ENCODE measurements around the gene DDIT3.
A peak's percentile ranks its signal among the peaks of the same experiment; 100 is the strongest.
"Not testable (repeated sequence)": the region's sequence is repeated elsewhere in the genome, so short reads cannot be mapped to it uniquely, and the experiment has no call there.

DDIT3 gene

DNA sequence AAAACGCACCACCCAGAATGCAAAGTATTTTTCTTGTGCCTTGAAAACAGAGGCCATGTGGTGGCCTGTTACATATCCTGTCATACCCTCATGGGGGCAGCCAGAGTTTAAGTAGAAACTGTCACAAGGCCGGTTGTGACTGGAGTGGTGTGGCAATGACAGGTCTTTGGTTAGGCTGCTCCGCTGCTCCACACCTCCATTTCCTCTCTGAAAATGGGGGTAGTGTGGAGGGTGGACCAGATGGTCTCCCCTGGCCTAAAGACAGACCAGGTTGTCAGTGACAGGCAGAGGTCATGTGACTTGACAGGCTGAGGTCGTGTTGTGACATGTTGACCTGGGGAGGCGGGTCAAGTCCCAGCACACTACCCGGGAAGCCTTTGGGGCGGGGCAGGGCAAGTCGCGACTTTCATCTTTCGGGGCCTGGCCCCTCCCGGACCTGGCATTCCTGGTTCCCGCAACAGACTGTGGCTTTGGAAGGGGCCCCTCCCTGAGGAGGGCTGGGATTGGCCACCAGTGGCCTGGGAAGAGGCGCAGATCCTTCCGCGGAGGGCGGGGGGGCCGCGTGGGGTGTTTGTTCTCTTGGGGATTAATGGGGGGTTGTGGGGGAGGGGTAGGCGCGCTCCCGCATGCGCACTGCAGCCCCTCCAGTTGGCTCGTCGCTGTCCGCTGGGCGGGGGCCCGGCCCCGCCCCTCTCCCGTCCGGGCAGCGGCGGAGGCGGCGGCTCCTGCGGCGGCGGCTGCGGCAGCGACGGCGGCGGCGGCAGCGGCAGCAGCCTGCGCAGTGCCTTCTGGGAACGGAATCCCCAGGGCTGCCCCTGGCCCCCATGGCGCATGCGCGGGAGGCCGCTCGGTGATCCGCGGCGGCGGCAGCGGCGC is 1.9 kb upstream of the DDIT3 start, which contains the start of gene MBD6:
Gene MBD6, plus strand, starts transcription at position 814 of the 876 bp plus-strand sequence. CDS start 1,480 bp downstream, outside the sequence.
- Mint-ChIP-seq H3K9me3 (no peaks in the 10 kb centered on the region), H3K36me3 (ENCODE audit: low read depth) (peaks cover 27% of the 10 kb centered on the region), H3K27me3 (ENCODE audit: low read depth, poor library complexity) (peaks cover 3% of the 10 kb centered on the region), H3K4me3 (peak within 1 kb of the TSS; percentile 97), H3K4me1 (peaks cover 72% of the 10 kb centered on the region), H3K27ac (peak within 1 kb of the TSS; percentile 99)
- no peak for TF ChIP-seq CTCF (IDR thresholded peaks at IDR 0.05)
- DNase-seq = peak; percentile 95

GRCh38 chr12:57521525-57522010 is 1.3 kb upstream of the DDIT3 start:
- H3K4me1 Mint-ChIP-seq = peaks cover 74% of the 10 kb centered on the region

DNA sequence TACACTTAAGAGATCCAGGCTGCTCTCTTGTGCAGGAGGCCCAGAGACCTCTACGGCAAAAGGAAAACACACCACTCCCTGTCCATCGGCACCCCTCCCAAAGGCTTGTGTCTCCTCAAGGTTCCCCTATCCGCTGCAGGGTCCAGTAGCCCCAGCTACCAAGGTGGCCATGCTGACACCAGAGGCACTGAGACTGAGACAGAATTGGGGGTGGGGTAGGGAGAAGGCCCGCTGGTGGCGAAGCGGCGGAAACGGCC is 590 bp downstream of the DDIT3 start:
- Mint-ChIP-seq H3K9me3 (no peaks in the 10 kb centered on the region), H3K4me1 (peaks cover 60% of the 10 kb centered on the region), H3K4me3 (peak overlapping the region; percentile 97), H3K27ac (peak overlapping the region; percentile 100), H3K36me3 (ENCODE audit: low read depth) (peaks cover 51% of the 10 kb centered on the region), H3K27me3 (ENCODE audit: low read depth, poor library complexity) (peaks cover 3% of the 10 kb centered on the region)
- no peak for DNase-seq
- TF ChIP-seq CTCF (IDR thresholded peaks at IDR 0.05) = no peak

More at GRCh38 chr12:57521525-57522010, 1.3 kb upstream of the DDIT3 start:
- no peak for TF ChIP-seq CTCF (IDR thresholded peaks at IDR 0.05)
- H3K27ac Mint-ChIP-seq = peak overlapping the region; percentile 99
- peak overlapping the region; percentile 97 for H3K4me3 Mint-ChIP-seq
- peaks cover 33% of the 10 kb centered on the region for H3K36me3 Mint-ChIP-seq (ENCODE audit: low read depth)
- peaks cover 3% of the 10 kb centered on the region for H3K27me3 Mint-ChIP-seq (ENCODE audit: low read depth, poor library complexity)
- DNase-seq = peak; percentile 57
- H3K9me3 Mint-ChIP-seq = no peaks in the 10 kb centered on the region

GRCh38 chr12:57518920-57519795 is 1.2 kb downstream of the DDIT3 start:
- Mint-ChIP-seq H3K4me3 (peak overlapping the region; percentile 97), H3K27me3 (ENCODE audit: low read depth, poor library complexity) (peaks cover 3% of the 10 kb centered on the region), H3K36me3 (ENCODE audit: low read depth) (peaks cover 52% of the 10 kb centered on the region), H3K9me3 (no peaks in the 10 kb centered on the region), H3K4me1 (peaks cover 55% of the 10 kb centered on the region), H3K27ac (peak overlapping the region; percentile 100)
- DNase-seq = peak; percentile 28
- no peak for TF ChIP-seq CTCF (IDR thresholded peaks at IDR 0.05)

DNA sequence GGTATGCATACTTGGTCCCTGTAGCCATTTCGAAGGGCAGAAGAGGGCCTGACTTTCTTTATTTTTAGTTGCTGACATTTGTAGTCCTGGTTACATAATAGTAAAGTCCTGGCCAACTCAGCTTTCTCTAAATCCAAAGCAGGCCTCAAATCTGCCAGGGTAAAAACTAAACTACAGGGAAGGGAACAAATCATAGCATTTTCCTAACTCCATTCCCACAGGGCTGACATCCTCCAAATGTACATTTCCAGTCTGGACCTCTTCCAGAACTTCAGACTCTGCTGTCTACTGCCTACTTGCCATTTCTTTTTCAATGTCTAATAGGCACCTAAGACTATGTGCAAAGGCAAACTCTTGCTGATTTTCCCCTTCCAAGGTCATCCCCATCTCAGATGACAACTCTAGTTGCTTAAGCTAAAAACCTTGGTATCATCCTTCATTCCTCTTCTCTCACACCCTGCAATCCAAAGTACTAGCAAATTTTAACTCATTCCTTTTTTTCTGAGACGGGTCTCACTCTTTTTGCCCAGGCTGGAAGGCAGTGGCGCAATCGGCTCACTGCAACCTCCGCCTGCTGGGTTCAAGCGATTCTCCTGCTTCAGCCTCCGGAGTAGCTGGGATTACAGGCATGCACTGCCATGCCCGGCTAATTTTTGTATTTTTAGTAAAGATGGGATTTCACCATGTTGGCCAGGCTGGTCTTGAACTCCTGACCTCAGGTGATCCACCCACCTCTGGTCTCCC is 2.0 kb downstream of the DDIT3 start:
- no peak for DNase-seq
- no peak for TF ChIP-seq CTCF (IDR thresholded peaks at IDR 0.05)
- H3K27me3 Mint-ChIP-seq (ENCODE audit: low read depth, poor library complexity) = peaks cover 3% of the 10 kb centered on the region
- peaks cover 56% of the 10 kb centered on the region for H3K36me3 Mint-ChIP-seq (ENCODE audit: low read depth)
- peak overlapping the region; percentile 100 for H3K27ac Mint-ChIP-seq
- peak overlapping the region; percentile 97 for H3K4me3 Mint-ChIP-seq
- H3K4me1 Mint-ChIP-seq = peaks cover 46% of the 10 kb centered on the region
- H3K9me3 Mint-ChIP-seq = no peaks in the 10 kb centered on the region

DNA sequence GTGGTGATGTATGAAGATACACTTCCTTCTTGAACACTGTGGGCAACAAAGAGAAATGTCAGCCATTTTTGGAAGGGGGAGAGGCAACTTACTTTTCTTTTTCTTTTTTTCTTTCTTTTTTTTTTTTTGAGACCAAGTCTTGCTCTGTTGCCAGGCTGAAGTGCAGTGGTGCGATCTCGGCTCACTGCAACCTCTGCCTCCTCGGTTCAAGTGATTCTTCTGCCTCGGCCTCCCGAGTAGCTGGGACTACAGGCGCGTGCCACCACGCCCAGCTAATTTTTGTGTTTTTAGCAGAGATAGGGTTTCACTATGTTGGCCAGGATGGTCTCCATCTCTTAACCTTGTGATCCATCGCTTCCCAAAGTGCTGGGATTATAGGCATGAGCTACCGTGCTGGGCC is 2.6 kb downstream of the DDIT3 start:
- H3K4me3 Mint-ChIP-seq = peak overlapping the region; percentile 60

More for the DNA sequence above, 2.6 kb downstream of the DDIT3 start:
- not testable (repeated sequence) for H3K9me3 Mint-ChIP-seq; DNase-seq; H3K27me3 Mint-ChIP-seq (ENCODE audit: low read depth, poor library complexity); H3K27ac Mint-ChIP-seq
- H3K4me1 Mint-ChIP-seq = peaks cover 42% of the 10 kb centered on the region
- peaks cover 63% of the 10 kb centered on the region for H3K36me3 Mint-ChIP-seq (ENCODE audit: low read depth)

All from nephron progenitor cell (in vitro differentiated cells).